Measurements from ENCODE around the gene RHBDL1.

RHBDL1 gene

DNA sequence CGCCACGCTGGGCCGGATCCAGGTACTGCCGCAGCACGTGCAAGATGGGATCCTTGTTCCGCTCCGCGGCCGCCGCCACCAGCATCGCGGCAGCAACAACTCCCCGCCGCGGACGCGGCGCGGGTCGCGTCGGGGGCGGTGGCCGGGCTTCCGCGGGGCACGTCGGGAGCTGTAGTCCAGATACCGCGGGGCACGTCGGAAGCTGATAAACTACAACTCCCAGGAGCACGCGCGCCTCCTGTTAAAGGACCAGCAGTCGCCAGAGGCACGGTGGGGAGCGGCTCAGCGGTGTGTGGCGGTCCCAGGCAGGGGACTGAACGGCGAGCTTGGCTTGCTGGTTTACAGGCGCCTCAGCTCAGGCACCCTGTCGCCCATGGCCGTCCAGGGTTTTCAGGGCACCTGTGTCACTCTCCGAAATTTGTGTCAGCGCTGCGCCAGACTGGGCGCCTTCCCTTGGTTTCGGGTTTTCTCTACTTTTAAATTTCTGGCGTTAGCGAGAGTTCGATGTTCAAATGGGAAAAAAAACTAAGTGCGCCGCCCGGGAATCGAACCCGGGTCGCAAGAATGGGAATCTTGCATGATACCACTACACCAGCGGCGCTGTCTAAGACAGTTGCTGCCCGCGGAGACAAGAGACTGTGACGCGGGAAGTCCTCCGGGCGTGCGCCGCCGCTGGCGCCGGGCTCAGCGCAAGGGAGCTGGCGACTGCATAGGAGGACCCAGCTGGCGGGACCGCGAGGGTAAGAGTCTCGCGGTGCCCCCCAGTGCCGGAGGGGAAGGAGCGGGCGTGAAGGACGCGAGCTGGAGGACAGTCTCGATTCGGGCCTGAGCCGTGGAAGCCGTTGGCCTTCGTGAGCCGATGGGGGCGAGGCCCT lies 39.0 kb upstream of the RHBDL1 start, which contains the start of gene METTL26:
Gene METTL26, minus strand, starts transcription at position 100 of the 875 bp plus-strand sequence. Its CDS starts 15 bp downstream, at position 85.
- Histone ChIP-seq H3K4me2 (ENCODE audit: low read depth, low read length, poor library complexity, severe bottlenecking) (peak within 1 kb of the TSS; percentile 76), H4K20me1 (ENCODE audit: low read depth, low read length) (no peaks in the 10 kb centered on the region), H3K4me3 (ENCODE audit: insufficient read depth, low read length, poor library complexity, severe bottlenecking) (peak within 1 kb of the TSS; percentile 59), H3K36me3 (ENCODE audit: low read length) (no peaks in the 10 kb centered on the region), H3K9me2 (replicated peaks; ENCODE audit: insufficient read depth, low read length) (no peaks in the 10 kb centered on the region), H3K9ac (ENCODE audit: low read length) (peak within 1 kb of the TSS; percentile 87), H3K27ac (ENCODE audit: low read depth, low read length) (peak within 1 kb of the TSS; percentile 72), H2AFZ (ENCODE audit: low read depth, low read length, severe bottlenecking) (peak within 1 kb of the TSS; percentile 82), H3K27me3 (ENCODE audit: low read length) (no peaks in the 10 kb centered on the region), H3F3A (ENCODE audit: insufficient read depth) (peaks cover 17% of the 10 kb centered on the region), H3K9me3 (ENCODE audit: insufficient read depth, low read length) (no peaks in the 10 kb centered on the region), H3K79me2 (ENCODE audit: insufficient read depth, low read length) (no peaks in the 10 kb centered on the region; the same call in 1 of the 2 replicates)
- no peak for TF ChIP-seq EZH2phosphoT487 (conservative IDR thresholded peaks at IDR 0.05; ENCODE audit: low read length)
- no peak for TF ChIP-seq CTCF (IDR thresholded peaks at IDR 0.05; ENCODE audit: insufficient read depth, low read length, poor library complexity, severe bottlenecking)

DNA sequence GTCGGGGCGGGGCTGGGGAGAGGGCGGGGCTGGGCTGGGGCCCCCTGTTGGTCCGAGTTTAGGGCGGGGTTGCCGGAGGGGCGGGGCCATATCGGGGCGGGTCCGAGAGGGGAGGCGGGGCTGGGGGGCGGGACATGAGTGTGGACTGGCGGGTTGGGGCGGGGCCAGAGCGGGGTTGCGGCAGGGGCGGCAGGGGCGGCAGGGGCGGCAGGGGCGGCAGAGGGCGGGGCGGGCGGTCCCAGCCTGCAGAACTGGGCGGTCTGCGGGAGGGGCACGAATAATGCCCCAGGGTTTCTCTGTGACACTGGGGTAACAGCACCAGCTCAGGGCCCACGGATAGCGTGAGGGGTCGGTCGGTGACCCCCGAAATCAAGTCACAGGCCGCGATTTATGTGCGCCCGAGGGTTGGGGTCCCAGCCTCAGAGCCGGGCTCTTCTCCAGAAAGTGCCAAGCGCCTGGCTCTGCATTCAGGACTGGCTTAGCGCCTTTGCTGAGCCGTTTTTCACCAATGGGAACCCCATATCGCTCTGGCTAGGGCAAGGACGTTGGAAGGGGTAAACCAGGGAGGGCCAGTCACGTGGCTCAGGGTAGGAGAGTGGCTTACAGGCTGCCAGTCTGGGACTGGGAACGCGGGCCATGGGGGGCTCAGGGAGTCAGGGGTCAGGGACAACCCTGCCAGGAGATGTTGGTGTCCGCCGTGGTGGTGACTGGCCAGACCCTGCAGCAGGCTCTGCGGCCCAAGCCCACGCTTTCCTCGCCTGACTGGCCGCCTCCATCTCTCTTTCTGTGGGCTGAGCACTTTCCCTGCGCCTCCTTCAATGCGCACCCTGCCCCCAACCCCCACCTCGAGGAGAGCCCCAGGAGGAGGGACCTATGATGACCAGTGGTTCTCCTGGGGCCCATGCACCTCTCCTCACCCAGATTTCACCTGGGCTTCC lies 38.1 kb upstream of the RHBDL1 start:
- Histone ChIP-seq H3K79me2 (ENCODE audit: insufficient read depth, low read length) (peaks cover under 1% of the 10 kb centered on the region; the same call in 1 of the 2 replicates), H3K27ac (ENCODE audit: low read depth, low read length) (peak overlapping the region; percentile 72), H3K9me3 (ENCODE audit: insufficient read depth, low read length) (no peaks in the 10 kb centered on the region), H4K20me1 (ENCODE audit: low read depth, low read length) (no peaks in the 10 kb centered on the region), H3F3A (ENCODE audit: insufficient read depth) (peaks cover 17% of the 10 kb centered on the region), H3K36me3 (ENCODE audit: low read length) (no peaks in the 10 kb centered on the region), H3K9ac (ENCODE audit: low read length) (peak overlapping the region; percentile 87), H3K27me3 (ENCODE audit: low read length) (no peaks in the 10 kb centered on the region), H3K4me2 (ENCODE audit: low read depth, low read length, poor library complexity, severe bottlenecking) (peak overlapping the region; percentile 76), H3K9me2 (replicated peaks; ENCODE audit: insufficient read depth, low read length) (no peaks in the 10 kb centered on the region), H3K4me3 (ENCODE audit: insufficient read depth, low read length, poor library complexity, severe bottlenecking) (peak overlapping the region; percentile 59), H2AFZ (ENCODE audit: low read depth, low read length, severe bottlenecking) (peak overlapping the region; percentile 82)
- TF ChIP-seq CTCF (IDR thresholded peaks at IDR 0.05; ENCODE audit: insufficient read depth, low read length, poor library complexity, severe bottlenecking) (no peak), EZH2phosphoT487 (conservative IDR thresholded peaks at IDR 0.05; ENCODE audit: low read length) (no peak)

GRCh38 chr16:638034-638543 lies 37.4 kb upstream of the RHBDL1 start:
- no peaks in the 10 kb centered on the region for H3K36me3 ChIP-seq (ENCODE audit: low read length)
- H3K9me2 ChIP-seq (replicated peaks; ENCODE audit: insufficient read depth, low read length): no peaks in the 10 kb centered on the region
- H3K4me3 ChIP-seq (ENCODE audit: insufficient read depth, low read length, poor library complexity, severe bottlenecking): no peak overlapping the region
- no peaks in the 10 kb centered on the region for H3K27me3 ChIP-seq (ENCODE audit: low read length)
- TF ChIP-seq CTCF (IDR thresholded peaks at IDR 0.05; ENCODE audit: insufficient read depth, low read length, poor library complexity, severe bottlenecking) (no peak), EZH2phosphoT487 (conservative IDR thresholded peaks at IDR 0.05; ENCODE audit: low read length) (no peak)
- H3K9me3 ChIP-seq (ENCODE audit: insufficient read depth, low read length): no peaks in the 10 kb centered on the region
- peaks cover 8% of the 10 kb centered on the region for H3K79me2 ChIP-seq (ENCODE audit: insufficient read depth, low read length)
- no peak overlapping the region for H3K27ac ChIP-seq (ENCODE audit: low read depth, low read length)
- peaks cover 22% of the 10 kb centered on the region for H3F3A ChIP-seq (ENCODE audit: insufficient read depth)
- no peaks in the 10 kb centered on the region for H4K20me1 ChIP-seq (ENCODE audit: low read depth, low read length)
- H3K4me2 ChIP-seq (ENCODE audit: low read depth, low read length, poor library complexity, severe bottlenecking): no peak overlapping the region
- no peak overlapping the region for H2AFZ ChIP-seq (ENCODE audit: low read depth, low read length, severe bottlenecking)
- H3K9ac ChIP-seq (ENCODE audit: low read length): no peak overlapping the region

Data from SU-DHL-6 (cell line).